K562 (cell line): ENCODE measurements around the gene TUT4. TPM values are rescaled to one million over a fixed set of nuclear protein-coding genes. Genes with fewer than 3 reads are reported as not detected.

ENCODE experiments used
- CBFB ChIP-seq: sonication (generic); formaldehyde crosslinking; IDR thresholded peaks from 2 replicates; pipeline ENCODE4 v1.4.0; 2020; ENCODE audit warnings: mild to moderate bottlenecking, missing genetic modification reagents
- NR2C2 ChIP-seq, 2 experiments: fragments of 200-800 bp in 1 of 2; sonication (Bioruptor generic) in 1 of 2; sonication (generic) in 1 of 2; formaldehyde crosslinking in 1 of 2; IDR thresholded peaks; 2 replicates each; pipeline versions ENCODE4 v1.6.1 to v1.8.0; 2016 to 2022; ENCODE audit warnings: mild to moderate bottlenecking in 1 of 2, missing compliant biosample characterization in 1 of 2, missing genetic modification characterization in 1 of 2, missing genetic modification reagents in 1 of 2
- RBM17 ChIP-seq: fragments of 200-400 bp; formaldehyde crosslinking; IDR thresholded peaks from 2 replicates; pipeline ENCODE4 v1.6.1; 2017; ENCODE audit warnings: low read depth, mild to moderate bottlenecking, low read length, borderline replicate concordance
- SAP30 ChIP-seq: fragments of 200-600 bp; sonication (generic); IDR thresholded peaks from 2 replicates; pipeline ENCODE4 v1.6.1; 2012; ENCODE audit warnings: borderline replicate concordance, low read depth, mild to moderate bottlenecking, moderate library complexity, low read length, control low read depth, inconsistent platforms; ENCODE audit not compliant: insufficient read depth, poor library complexity, severe bottlenecking
- ZFP1 ChIP-seq: fragments of 450-650 bp; formaldehyde crosslinking; IDR thresholded peaks from 2 replicates; pipeline ENCODE4 v1.4.0; 2020; ENCODE audit warnings: mild to moderate bottlenecking, mixed read lengths
- ZNF263 ChIP-seq: sonication (generic); formaldehyde crosslinking; IDR thresholded peaks from 2 replicates; pipeline ENCODE4 v1.8.0; 2022; ENCODE audit warnings: mild to moderate bottlenecking, missing genetic modification reagents, borderline replicate concordance
- ZSCAN29 ChIP-seq: fragments of 450-650 bp; IDR thresholded peaks from 2 replicates; pipeline ENCODE4 v1.6.1; 2017
- polyA plus RNA-seq, 8 experiments: library from polyadenylated mRNA; depleted of rRNA in 4 of 8; stranded (reverse) in 5 of 8; unstranded in 3 of 8; fragments of >200 nt; fragmentation: Nextera tagmentation in 2 of 8; fragmentation: Illumina TruSeq in 1 of 8; extraction: Ambion mirVana in 2 of 8; extraction: Trizol in 1 of 8; gene quantifications; 2 replicates each; pipeline versions ENCODE4 v1.2.1 to v1.2.3, GENCODE V29; 2011 to 2014; ENCODE audit warnings: inconsistent platforms in 1 of 8, missing spikeins in 1 of 8
- total RNA-seq, 7 experiments: library from RNA; depleted of rRNA in 6 of 7; stranded (reverse); fragments of >200 nt in 6 of 7; fragmentation: Illumina TruSeq in 2 of 7; extraction: Trizol in 2 of 7; gene quantifications; 2 replicates each; pipeline versions ENCODE4 v1.2.1 to v1.2.3, GENCODE V29; 2011 to 2021; ENCODE audit warnings: low replicate concordance in 1 of 7
- TF ChIP-seq, protein P1 (sequence below): sonication (generic); formaldehyde crosslinking; IDR thresholded peaks from 2 replicates; pipeline ENCODE4 v1.8.0; 2022; ENCODE audit warnings: missing genetic modification reagents, mild to moderate bottlenecking, borderline replicate concordance
- TF ChIP-seq, protein P2 (sequence below): fragments of 200-400 bp; formaldehyde crosslinking; IDR thresholded peaks from 2 replicates; pipeline ENCODE4 v1.6.1; 2017; ENCODE audit warnings: mild to moderate bottlenecking, low read depth, low read length, moderate library complexity
- TF ChIP-seq, protein P3 (sequence below), 2 experiments: fragments of 450-650 bp; IDR thresholded peaks; 2 replicates each; pipeline ENCODE4 v1.6.1; 2016; ENCODE audit warnings: mild to moderate bottlenecking in 2 of 2, borderline replicate concordance in 1 of 2, low read depth in 1 of 2, moderate library complexity in 1 of 2

TUT4 gene
- total and polyA plus RNA-seq, 9 of the 15 experiments (the other 6 are each of a cell fraction or from before 2014, with no cell fraction given) = 15.8 to 53.5 (median 36.7) TPM

DNA sequence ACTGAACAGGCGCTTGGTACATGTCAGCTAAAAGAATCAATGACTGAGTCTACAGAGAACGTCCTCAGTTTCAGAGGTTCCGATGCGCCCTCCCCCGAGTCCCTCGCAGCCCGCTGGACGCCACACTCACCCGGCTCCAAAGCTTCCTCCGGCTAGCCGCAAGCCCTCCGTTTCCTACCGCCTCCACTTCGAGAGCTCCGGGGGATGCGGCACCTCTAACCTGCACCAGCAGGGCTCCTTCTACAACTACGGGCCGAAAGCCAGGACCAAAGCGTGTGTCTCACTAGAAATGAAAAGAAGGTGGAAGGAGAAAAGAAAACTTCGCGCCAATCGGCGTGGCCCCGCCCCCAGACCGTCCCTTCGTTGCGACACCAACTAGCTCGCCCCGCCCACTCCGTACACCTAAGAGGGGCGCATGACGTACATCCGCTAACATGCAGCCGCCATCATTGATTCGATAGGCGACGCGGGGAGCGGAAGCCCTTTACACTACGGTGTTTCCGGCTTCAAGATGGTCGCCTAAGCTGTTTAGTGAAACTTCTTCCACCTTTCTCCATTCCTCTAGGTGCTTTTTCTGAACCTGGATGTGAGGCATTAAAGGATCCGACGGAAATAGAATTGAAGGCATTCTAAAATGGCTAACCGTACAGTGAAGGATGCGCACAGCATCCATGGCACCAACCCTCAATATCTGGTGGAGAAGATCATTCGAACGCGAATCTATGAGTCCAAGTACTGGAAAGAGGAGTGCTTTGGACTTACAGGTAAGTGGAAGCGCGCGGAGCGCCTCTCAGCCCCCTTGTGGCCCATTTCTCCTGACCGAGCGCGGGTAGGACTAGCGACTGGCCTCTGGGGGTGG lies 148.5 kb downstream of the TUT4 start, which contains the start of the genes ORC1 and PRPF38A (continued):
- TF ChIP-seq, protein P1, sequence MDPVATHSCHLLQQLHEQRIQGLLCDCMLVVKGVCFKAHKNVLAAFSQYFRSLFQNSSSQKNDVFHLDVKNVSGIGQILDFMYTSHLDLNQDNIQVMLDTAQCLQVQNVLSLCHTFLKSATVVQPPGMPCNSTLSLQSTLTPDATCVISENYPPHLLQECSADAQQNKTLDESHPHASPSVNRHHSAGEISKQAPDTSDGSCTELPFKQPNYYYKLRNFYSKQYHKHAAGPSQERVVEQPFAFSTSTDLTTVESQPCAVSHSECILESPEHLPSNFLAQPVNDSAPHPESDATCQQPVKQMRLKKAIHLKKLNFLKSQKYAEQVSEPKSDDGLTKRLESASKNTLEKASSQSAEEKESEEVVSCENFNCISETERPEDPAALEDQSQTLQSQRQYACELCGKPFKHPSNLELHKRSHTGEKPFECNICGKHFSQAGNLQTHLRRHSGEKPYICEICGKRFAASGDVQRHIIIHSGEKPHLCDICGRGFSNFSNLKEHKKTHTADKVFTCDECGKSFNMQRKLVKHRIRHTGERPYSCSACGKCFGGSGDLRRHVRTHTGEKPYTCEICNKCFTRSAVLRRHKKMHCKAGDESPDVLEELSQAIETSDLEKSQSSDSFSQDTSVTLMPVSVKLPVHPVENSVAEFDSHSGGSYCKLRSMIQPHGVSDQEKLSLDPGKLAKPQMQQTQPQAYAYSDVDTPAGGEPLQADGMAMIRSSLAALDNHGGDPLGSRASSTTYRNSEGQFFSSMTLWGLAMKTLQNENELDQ = no peak; the same call in 1 of the 2 replicates
- TF ChIP-seq ZSCAN29 = no peak
- peak; percentile 98 for TF ChIP-seq SAP30
- 0 out of 2 replicates have a peak, but pooled peaks have one; percentile 45 for TF ChIP-seq CBFB (CRISPR knock-in tag)
- 0 out of 2 replicates have a peak, but pooled peaks have one; percentile 9 for TF ChIP-seq ZNF263
- TF ChIP-seq, protein P2, sequence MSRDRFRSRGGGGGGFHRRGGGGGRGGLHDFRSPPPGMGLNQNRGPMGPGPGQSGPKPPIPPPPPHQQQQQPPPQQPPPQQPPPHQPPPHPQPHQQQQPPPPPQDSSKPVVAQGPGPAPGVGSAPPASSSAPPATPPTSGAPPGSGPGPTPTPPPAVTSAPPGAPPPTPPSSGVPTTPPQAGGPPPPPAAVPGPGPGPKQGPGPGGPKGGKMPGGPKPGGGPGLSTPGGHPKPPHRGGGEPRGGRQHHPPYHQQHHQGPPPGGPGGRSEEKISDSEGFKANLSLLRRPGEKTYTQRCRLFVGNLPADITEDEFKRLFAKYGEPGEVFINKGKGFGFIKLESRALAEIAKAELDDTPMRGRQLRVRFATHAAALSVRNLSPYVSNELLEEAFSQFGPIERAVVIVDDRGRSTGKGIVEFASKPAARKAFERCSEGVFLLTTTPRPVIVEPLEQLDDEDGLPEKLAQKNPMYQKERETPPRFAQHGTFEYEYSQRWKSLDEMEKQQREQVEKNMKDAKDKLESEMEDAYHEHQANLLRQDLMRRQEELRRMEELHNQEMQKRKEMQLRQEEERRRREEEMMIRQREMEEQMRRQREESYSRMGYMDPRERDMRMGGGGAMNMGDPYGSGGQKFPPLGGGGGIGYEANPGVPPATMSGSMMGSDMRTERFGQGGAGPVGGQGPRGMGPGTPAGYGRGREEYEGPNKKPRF = no peak
- no peak for TF ChIP-seq RBM17
- TF ChIP-seq NR2C2 (CRISPR knock-in tag; IDR thresholded peaks at IDR 0.05) = peak; percentile 29; the same call in 1 of the 2 replicates
- TF ChIP-seq NR2C2 (tag; IDR thresholded peaks at IDR 0.05) = no peak; the same call in 1 of the 2 replicates
- TF ChIP-seq, protein P3, sequence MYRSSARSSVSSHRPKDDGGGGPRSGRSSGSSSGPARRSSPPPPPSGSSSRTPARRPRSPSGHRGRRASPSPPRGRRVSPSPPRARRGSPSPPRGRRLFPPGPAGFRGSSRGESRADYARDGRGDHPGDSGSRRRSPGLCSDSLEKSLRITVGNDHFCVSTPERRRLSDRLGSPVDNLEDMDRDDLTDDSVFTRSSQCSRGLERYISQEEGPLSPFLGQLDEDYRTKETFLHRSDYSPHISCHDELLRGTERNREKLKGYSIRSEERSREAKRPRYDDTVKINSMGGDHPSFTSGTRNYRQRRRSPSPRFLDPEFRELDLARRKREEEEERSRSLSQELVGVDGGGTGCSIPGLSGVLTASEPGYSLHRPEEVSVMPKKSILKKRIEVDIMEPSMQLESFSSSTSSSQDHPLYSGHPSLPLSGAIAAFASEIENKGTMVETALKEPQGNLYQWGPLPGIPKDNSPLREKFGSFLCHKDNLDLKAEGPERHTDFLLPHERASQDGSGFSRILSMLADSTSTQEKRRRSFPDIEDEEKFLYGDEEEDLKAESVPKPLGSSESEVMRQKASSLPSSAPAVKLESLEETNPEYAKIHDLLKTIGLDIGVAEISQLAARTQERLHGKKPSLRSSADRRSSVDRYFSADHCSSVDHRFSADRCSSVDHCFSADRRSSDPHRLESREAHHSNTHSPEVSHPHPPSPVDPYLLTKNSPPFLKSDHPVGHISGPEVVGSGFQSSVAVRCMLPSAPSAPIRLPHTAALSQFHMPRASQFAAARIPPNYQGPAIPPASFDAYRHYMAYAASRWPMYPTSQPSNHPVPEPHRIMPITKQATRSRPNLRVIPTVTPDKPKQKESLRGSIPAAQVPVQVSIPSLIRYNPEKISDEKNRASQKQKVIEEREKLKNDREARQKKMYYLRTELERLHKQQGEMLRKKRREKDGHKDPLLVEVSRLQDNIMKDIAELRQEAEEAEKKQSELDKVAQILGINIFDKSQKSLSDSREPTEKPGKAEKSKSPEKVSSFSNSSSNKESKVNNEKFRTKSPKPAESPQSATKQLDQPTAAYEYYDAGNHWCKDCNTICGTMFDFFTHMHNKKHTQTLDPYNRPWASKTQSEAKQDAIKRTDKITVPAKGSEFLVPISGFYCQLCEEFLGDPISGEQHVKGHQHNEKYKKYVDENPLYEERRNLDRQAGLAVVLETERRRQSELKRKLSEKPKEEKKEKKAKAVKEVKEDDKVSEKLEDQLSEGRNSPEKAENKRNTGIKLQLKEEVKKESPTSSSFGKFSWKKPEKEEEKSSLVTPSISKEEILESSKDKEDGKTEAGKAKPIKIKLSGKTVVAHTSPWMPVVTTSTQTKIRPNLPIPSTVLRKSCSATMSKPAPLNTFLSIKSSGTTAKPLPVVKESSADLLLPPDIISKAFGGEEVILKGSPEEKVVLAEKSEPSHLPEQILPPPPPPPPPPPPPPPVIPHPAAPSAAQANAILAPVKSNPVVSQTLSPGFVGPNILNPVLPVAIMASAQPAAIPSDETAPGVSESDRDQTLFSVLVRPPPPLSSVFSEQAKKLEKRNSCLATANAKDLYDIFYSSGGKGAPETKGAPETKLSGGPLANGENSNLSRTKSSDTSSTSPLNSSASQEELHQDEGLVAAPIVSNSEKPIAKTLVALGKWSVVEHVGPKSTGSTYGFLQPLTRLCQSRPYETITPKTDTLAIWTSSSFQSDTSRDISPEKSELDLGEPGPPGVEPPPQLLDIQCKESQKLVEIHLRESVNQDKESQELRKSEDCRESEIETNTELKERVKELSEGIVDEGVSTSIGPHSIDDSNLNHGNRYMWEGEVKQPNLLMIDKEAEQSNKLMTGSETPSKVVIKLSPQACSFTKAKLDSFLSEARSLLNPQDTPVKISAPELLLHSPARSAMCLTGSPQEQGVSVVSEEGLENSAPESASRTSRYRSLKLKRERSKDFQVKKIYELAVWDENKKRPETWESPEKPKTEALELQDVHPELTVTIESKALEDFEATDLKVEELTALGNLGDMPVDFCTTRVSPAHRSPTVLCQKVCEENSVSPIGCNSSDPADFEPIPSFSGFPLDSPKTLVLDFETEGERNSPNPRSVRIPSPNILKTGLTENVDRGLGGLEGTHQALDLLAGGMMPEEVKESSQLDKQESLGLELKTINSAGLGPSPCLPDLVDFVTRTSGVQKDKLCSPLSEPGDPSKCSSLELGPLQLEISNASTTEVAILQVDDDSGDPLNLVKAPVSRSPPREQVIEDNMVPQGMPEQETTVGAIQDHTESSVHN (IDR thresholded peaks at IDR 0.05; ENCODE audit: borderline replicate concordance in 1 of 2, low read depth in 1 of 2) = peak in 1 of 2 experiments; percentile 52; a peak in 3 of 4 replicates
- no peak for TF ChIP-seq ZFP1 (CRISPR knock-in tag)
